NCI-H1694 (cell line): ENCODE data around the gene ARHGAP27.

Source experiments
- DNase-seq: peaks from one replicate; lab custom pipeline; 2025; lab: John Stamatoyannopoulos, UW

ARHGAP27 gene

GRCh38 chr17:45430738-45431530 lies 1.7 kb downstream of the ARHGAP27 start:
- no peak for DNase-seq

DNA sequence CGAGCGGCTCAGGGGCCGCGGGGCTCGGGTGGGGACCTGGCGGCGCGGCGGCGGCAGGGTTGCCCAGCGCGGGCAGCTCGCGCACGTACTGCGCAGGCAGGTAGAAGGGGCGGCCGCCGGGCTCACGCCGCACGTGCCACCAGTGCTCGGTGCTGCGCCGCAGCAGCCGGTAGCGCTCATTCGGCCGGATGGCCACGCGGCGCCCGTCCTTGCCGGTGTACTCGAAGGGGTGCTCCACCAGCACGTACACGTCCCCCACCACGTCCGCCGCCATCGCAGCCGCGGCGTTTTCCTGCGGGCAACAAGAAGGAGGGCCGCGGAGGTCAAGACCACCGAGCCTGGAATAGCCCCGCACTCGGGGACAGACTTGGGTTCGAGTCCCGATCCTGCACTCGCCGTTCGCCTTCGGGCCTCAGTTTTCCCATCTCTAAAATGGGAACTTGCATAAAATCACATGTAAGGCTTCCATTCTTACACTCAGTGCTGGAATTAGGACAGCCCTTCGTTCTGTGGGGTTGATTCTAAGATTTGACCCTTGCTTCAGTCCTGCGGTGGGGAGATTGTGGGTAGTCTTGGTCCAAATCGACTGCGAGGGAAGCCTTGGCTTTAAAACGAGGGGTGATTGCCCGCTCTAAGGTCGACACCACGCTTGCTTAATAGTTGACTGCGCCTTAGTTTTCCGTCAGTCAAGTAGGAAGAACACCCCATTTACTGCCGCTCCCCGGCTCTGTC lies 2.5 kb downstream of the ARHGAP27 start:
- no peak for DNase-seq

DNA sequence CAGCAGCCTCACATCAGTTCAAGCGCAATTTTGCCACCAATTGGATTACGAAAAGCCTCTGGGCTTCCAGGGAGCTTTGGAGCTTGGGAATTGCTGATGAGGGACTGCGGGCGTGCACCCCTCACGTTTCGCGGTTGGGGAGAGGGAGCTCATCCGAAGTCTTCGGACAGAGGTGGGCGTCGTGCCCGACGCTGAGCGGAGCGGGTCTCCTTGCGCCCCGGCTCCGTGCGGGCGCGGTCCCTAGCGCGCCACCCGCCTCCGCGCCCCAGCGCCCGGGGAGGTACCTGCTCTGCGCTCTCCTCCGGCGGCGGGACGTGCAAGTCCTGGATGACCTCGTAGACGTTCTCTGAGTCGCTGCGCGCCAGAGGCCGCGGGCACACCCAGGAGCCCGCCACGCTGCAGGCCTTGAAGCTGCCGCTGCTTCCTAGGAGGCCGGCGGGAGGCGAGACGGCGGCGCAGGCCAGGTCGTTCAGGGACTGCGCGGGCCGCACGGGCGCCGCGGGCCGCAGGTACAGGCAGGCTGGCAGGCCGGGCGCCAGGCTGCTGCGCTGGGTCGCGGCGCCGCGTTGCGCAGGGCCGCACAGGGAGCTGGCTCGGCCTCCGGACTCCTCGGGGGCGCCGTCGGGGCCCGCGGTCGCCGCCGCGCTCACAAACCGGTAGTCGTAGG lies 3.2 kb downstream of the ARHGAP27 start:
- no peak for DNase-seq

- no peak for DNase-seq
Observed at GRCh38 chr17:45428931-45429338, 3.7 kb downstream of the ARHGAP27 start.

DNA sequence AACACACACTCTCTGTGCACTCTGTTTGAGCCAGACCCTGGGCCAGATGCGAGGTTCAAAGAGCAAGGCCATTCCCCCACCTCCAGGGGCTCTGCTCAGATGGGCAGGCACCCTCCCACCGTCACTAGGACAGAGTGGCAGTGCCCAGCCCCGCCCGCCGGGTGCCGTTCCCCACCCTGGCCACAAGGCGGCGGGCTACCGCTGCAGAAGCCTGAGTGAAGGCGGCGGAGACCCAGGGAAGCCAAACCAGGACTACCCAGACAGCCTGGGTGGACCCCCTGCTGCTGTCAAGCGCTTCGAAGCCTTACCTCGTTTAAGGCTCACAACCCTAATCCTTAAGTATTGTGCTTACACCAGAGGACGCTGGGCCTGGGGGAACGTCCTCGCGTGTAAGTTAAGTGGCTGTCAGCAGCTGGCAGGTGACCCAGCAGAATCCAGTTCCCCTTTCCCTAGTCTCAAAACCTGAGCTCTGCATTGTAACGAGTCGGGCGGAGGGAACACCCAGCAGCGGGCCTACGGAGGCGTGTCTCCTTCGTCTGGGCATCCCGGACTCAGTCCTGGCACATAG lies 4.5 kb downstream of the ARHGAP27 start:
- DNase-seq: peak; percentile 72

DNA sequence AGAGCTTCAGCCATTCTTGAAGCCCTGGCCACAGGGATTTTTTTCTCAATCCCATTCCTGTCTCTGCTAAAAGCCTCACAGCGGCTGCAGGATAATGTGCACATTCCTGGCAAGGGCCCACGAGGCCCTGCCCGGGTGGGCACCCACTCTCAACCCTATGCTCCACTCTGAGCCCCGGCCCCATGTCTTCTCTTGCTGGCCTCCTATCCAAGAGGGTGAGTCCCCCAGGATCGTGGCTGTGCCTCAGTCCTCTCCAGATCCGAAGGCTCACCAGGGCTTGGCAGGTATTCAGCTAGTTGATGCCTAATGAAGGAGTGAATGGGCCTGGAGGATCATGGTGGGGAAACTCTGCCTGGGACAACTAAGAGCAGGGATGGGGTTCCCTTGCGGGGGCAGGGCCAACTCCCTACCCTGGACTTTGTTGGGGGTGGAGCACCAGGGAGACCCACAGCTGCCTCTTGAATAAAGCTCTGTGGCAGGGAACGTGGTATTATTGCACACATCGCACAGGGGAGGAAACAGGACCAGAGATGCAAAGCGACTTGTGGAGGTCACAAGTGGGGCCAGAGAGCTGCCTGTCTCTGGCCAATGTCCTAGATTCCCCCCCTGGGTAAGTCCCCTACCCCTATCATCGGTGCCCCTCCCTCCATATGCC lies 5.4 kb downstream of the ARHGAP27 start:
- no peak for DNase-seq

DNA sequence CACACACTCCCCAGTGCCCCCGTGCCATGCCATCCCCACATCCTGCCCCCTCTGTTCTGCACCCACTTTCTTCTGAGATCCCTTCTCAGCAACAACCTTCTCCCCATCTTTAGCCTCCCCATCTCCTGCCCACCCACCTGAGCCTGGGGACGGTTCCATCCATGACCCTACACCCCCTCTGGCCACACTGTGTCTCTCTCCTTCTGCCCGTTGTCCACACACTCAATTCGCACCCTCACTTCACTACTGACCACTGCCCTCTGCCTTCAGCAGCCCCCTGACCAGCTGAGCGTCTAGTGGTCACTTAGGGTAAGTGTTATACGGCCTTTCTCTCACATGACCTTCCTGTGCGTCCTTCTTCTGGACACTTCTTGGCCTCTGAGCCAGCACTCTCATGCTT lies 6.1 kb downstream of the ARHGAP27 start:
- no peak for DNase-seq

GRCh38 chr17:45425984-45426413 lies 6.7 kb downstream of the ARHGAP27 start:
- DNase-seq: no peak

DNA sequence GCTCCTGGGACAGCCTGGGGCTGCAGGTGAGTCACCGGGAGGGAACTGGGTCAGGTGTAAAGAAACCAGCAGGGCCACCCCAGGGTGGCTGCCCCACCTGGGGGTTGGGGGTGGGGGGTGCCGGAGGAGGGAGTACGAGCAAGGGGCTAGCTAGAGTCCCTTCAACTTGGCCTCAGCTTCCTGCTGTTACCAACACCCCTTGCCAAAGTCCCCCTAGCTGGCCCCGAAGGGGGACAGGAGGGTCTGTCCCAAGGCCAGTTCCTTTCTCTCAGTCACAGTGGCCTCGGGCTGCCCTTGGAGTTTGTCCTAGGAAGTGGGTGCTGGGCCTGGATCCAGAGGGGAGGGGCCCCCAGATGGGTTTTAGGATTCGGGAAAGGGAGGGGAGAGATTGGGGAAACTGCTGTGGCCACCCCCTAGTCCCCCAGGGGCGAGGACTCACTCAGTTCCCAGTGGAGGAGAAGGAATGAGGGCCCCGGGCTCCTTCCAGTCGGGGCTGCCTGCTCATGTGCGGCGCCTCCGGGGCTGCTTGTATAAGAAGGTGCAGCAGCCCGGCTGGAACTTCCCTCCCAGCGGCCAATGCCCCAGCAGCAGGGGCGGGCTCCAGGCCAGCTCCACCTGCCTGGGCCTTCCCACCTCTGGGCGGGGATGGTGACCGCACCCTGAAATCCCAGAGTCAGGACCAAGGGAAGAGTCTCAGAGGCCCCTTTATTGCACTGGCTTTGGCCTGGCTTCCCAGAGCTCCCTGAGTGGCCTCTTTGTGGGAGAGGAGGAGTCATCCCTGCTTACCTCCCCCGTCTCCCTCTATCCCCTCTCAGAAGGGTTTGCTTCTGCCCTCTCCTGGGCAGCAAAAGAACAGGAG lies 7.3 kb downstream of the ARHGAP27 start:
- DNase-seq: peak; percentile 54

- no peak for DNase-seq
Observed at GRCh38 chr17:45424769-45425124, 7.9 kb downstream of the ARHGAP27 start.

GRCh38 chr17:45423975-45424335 lies 8.7 kb downstream of the ARHGAP27 start:
- no peak for DNase-seq

DNA sequence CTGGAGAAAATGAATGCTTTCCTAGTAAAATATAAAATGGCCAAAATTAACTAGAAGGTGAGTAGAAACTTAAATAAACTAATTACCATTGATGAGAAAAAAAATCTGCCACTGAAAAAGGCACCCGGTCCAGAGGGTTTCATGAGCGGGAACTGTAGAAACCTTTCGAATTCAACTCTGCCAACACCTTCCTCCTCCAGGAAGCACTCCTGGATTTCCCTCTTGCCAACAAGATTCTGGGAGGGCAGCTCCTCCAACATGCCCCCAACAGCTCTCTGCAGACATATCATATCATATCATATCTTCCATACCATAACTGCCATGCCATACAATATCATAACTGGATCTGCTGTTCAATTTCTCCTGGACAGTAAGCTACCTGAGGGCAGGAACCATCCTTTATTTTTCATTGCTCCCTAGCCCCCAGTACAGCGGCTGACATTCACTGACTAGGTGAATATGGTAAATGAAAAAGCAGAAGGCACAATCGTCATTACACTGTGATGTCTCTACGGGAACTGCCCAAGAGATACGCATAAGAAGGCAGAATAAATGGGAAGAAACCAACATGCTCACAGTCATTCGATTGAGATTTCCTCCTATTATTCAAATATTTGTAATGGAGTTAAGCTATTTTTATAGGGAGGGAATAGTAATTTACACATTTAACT lies 9.2 kb downstream of the ARHGAP27 start:
- no peak for DNase-seq

DNA sequence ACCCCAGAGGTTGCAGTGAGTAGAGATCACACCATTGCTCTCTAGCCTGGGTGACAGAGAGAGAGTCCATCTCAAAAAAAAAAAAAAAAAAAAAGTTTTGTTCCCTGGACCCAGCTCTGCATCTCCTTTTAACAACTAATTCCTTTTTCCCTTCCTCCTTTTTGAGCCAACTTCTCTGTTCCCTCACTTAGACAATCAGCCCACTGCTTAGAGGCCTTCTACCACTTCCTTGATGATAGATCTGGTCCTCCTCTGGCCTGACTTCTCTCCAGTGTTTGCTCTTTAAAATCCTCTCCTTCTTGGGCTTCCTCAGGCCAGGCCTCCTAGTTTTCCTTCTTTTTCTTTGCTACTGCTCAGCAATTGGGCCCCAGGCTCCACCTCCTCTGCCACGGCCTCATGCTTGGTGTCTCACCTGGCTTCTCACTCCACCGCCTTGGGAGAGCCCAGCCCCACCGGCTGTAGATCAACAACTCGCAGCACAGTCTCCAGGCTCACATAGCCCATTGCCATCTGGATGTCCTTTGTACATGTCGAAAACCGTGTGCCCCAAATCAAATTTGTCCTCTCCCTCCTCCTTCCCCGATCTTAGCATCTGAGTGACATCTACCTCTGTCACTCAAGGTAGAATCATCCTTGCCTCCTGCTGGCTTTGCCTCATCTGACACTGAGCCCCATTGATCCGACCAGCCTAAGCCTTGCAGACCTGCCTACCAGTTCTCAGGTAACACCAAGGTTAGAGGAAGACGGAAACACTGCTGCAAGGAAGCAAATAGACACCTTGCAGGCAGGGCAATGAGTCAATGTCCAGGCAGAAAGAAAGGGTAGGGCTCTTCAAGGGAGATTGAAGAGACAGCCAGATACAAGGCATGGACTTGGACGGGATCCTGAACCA lies 17.4 kb downstream of the ARHGAP27 start:
- DNase-seq: no peak

- DNase-seq: no peak
Observed at GRCh38 chr17:45413498-45413923, 19.2 kb downstream of the ARHGAP27 start.

- no peak for DNase-seq
Observed at GRCh38 chr17:45411348-45412105, 21.1 kb downstream of the ARHGAP27 start.

DNA sequence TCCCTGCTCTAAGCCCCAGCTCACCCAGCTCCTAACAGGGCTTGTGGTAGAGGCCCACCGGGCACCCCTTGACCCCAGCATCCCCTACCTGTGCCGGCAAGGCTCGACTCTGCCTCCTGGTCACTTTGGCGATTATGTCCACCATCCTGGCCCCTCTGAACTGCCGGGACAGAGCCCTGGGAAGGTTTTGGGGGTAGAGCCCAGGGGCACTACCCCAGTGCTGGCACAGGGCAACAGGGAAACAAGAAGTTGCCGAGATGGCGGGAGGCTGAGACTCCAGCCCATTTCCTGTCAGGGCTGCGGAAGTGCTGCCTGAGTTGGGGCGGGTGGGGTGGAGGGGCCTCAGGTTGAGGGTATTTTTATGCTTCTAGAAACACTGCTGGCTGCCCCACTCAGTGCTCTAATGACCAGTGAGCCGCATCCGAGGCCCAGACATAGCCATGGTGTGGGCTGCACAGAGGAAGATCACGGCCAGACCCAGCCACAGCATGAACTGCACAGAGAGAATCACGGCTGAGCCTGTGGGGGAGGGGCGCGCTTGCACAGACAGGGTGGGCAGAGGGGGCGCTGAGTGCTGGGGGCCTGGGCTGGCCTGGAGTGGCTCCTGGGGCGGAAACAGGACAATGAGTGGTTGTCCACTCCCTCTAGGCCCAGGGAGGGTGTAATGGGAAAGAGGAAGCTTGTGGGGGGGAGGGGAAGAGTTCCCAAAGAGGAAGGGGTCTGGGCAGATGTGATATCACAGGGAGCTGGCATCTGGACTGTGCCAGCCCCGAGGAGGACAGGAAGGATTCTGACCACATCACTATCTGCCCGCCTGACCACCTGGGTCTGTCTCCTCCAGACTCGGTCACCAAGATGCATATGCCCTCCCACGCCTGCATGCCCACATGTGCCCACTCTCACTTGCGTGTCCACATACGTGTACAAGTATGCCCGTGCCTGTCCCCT lies 22.3 kb downstream of the ARHGAP27 start:
- DNase-seq: no peak

DNA sequence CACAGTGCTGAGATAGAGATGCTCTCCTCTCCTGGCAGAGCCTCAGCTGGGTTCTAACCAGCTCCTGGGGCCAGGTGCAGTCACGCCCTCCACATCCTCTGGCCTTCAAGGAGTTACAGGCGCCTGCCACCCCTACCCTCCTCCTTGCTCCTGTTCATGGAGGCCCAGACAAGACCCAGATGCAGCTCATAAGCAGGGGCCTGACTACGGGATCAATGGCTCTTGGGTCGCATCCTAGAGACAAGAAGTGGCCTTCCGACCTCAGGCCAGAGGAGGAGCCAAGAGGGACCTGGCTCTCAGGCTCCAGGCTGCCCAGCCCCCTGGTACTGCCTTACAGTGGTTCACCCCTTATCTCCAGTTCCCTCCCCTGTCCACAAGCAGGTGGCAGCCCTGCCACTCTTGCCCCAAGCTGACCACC lies 23.0 kb downstream of the ARHGAP27 start:
- DNase-seq: no peak
